ENCODE data around the gene GADD45G.
A peak's percentile ranks its signal among the peaks of the same experiment; 100 is the strongest.

The GADD45G gene

GRCh38 chr9:89592963-89593726, 11.7 kb upstream of the GADD45G start:
- no peak for DNase-seq

DNA sequence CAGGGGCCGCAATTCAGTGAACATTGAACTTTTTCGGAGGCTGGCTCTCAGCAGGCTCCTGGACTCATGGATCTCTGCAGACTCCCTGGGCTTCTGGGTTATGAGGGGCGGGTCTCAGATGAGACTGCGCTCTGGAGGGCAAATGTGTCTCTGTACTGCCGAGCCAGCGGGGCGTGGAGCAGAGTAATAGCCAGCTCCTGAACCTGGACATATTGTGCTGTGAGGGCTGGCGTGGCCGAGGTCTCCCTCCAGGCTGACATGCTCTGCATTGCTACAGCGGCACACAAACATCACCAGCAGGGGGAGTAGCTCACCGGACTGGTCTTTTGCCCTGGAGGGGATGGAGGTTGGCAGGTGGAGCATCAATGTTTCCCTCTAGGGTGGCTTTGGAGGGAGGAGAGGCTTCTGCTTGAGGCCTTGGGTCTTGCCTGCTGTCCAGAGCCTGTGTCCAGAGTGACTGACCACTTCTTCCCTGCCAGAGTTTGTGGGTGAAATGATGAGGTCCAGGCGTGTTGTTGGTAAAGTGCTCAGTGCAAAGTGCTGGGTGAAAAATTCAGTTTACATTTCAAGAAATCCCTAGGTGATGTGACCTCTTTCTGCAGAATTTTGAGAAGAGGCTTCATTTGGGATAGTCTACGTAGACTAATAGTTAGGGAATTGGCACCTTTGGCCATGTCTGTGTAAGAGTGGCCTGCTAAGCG, 10.9 kb upstream of the GADD45G start:
- DNase-seq, result no peak

DNA sequence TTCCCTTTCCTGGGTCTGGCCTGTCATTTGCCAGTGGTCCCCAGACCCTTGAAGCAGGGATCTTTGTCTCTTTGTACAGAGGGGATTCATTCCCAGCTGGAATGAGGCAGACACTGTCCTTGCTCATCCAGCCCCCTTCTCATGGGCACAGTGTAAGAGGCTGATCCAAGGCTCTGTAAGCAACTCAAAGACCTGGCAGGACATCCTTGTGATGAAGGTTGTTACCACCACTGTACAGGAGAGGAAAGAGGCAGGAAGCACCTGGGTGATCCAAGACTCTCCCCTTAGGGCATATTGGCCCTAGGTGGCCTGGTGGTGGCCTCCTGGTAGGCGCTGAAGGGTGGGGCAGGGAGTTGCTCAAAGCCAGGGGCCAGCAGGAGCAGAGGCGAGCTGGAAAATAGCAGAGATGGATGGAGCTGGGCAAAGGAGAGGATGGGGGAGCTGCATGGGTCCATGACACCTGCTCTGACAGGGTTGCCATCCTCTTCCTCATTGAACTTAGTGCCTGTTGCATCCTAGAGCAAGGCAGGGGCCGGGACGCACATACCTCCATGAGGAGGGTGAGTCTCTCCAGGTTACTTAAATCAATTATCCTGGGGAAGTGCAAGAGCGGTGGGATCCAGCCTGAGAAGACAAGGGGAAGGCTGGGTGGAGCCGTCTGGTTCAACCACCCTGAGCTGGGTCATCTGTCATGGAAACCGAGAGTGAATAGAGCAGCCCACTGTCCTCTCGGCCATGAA, 9.8 kb upstream of the GADD45G start:
- DNase-seq, result no peak

GRCh38 chr9:89595646-89596045, 9.2 kb upstream of the GADD45G start:
- no peak for DNase-seq

DNA sequence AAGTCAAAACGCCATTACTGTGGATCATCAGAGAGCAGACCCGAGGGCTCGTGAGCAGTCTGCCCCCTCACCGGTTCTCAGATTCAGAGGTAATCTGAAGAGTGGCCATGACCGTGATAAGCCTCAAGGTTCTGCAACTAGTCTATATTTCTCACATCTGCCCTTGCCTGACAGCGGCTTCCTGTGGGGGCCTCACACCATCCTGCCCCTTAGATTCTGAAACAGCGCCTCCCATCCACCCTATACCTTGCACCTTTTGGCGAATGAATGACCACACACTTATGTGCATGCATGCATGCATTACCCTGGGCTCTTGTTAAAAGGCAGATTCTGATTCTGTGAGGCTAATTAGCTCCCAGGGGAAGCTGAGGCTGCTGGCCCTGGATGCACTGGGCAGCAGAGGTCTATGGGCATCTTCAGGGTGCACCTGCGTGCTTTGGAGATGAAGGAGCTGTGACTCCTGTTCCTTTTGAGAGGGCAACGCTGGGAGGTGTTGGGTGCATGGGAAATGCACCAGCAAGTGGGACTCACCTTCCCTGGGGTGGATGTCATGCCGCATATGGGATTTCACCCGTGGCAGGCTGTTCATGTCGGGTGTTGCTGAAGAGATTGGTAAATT, 7.8 kb upstream of the GADD45G start:
- no peak for DNase-seq

DNA sequence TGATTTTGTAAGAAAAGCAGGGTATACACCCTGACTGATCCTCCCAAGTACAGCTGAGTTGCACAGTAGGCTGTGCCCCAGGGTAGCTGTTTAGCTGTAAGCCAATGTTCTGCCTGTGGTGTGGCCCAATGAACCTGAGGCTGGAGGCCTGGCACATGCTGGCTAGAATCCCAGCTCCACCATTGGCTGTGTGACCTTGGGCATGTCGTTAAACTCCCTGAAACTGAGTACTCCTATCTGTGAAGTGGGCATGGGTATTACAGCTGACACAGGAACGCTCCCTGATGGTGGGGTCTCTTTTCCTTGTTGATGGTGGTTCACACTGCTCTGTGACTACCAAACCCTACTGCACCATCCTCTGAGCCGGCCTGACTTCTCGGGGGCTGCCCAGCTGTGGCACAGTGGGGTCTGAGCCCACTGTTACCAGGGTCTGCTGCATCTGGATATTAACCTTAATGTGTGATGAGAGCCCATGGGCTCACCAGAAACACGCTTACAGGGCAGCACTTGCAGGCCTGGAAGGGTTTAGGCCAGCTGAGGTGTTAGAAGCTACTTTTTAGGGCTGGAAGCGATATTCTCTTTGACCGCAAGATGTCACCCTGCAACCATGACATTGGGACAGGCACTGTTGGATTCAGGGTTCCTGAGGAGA, 7.0 kb upstream of the GADD45G start:
- DNase-seq, result peak; percentile 38 to 48

- DNase-seq, result no peak
Observed at GRCh38 chr9:89598363-89598713, 6.5 kb upstream of the GADD45G start.

DNA sequence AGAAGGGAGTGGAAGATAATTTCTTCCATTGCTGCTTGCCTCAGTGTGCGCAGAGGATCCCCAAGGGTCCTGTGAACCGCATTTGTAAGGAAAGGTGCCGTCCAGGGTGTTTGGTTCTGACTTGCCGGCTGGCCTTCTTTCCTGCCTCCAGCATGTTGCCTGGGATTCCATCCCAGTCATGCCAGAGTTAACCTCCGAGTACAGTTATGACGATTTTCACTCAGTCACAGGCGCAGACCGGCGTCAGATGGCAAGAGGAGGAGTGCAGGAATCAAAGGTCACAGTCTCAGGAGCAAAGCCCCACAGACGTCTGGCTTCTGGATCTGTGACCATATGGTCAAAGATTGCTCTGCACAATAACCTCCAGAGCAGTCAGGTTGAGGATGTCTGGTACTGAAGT, 5.9 kb upstream of the GADD45G start:
- no peak for DNase-seq

DNA sequence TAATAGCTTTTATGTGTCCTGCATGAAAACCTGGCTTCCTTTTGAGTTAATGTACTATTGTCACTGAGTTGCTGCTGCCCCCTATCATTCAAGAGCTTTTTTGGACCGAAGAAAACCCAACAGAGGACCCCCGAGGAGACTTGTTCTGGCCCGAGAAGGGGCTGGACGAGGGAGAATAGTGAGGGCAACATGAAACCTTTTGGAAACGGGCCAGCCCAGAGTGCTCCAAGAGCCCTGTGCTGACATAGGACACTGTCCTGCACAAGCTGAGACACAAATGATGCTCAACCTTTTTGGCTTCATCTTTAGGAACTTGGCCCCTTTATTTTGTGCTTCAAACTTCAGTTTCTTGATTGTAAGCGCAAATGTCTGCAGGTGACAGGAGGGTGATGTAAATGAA, 4.0 kb upstream of the GADD45G start:
- DNase-seq, result no peak

GRCh38 chr9:89601306-89601705, 3.5 kb upstream of the GADD45G start:
- DNase-seq, result no peak

- DNase-seq, result no peak
Observed at GRCh38 chr9:89601856-89602562, 2.8 kb upstream of the GADD45G start.

GRCh38 chr9:89602978-89603766, 1.6 kb upstream of the GADD45G start:
- peak; percentile 74 to 85 for DNase-seq

- DNase-seq, result peak; percentile 31 to 63
Observed at GRCh38 chr9:89603767-89604665, 796 bp upstream of the GADD45G start.

DNA sequence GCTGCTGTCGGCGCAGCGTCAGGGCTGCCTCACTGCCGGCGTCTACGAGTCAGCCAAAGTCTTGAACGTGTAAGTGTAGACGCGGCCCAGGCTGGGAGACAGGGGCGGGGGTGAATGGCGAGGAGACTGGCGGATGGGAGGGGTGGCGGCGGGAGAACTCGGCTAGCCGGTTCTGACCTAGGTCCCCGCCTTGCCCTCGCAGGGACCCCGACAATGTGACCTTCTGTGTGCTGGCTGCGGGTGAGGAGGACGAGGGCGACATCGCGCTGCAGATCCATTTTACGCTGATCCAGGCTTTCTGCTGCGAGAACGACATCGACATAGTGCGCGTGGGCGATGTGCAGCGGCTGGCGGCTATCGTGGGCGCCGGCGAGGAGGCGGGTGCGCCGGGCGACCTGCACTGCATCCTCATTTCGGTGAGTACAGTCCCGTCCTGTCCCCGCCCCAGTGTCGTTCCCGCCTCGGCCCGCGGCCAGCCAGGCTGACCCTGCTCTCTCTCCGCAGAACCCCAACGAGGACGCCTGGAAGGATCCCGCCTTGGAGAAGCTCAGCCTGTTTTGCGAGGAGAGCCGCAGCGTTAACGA, 745 bp downstream of the GADD45G start:
- DNase-seq, result peak; percentile 9 to 77

GRCh38 chr9:89606049-89606623, 1.3 kb downstream of the GADD45G start:
- DNase-seq, result peak; percentile 42 to 77

- DNase-seq, result peak; percentile 42 to 57
Observed at GRCh38 chr9:89606624-89607311, 2.0 kb downstream of the GADD45G start.

GRCh38 chr9:89608641-89609335, 4.0 kb downstream of the GADD45G start:
- no peak for DNase-seq

DNA sequence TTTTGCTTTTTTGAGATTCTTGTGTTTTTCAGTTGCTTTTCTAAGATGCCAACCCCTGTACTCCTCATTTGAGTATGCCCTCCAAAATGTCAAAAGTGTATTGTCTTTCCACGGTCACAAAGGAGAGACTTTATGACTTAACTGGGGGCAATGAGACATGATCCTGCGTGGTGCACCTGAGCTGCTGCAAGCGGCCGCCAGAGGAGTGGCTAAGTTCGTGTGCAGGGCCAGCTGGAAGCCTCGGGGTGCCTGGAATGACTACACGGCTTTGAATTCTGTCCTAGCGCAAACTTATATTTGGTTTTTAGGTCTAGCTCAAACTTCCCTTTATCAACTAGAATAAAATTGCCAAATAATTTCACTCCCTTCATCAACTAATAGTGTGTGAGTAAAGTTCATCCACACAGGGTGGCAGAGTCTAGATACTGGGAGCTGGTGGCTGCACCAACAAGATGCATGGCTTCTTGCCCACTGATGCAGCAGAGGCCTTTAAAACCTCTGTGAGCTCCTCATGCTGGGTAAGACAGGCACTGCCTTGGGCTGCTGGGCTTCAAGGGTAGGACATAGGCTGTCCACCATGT, 4.7 kb downstream of the GADD45G start:
- DNase-seq, result no peak

Data from hippocampal formation (tissue), 2 donors.